T47D (cell line): ENCODE data around the gene PTPN11.

Experiments used
- DNase-seq, 2 experiments: peaks; one replicate each; pipeline versions ENCODE4 v3.0.0 to v3.0.0-alpha.2; 2011 to 2012; ENCODE audit warnings: low read depth in 1 of 2, low spot score in 1 of 2
- JUND ChIP-seq: IDR thresholded peaks from 2 replicates; pipeline ENCODE4 v1.6.1; 2012; ENCODE audit warnings: low read depth
- in situ Hi-C: cut with HindIII; loops from 2 replicates; pipeline ENCODE4 v1.10.0; 2016; ENCODE audit warnings: low sequenced_read_pairs, low pct_unique_long_range_greater_than_20kb

Gene PTPN11

GRCh38 chr12:112479413-112479812 is 60.7 kb downstream of the PTPN11 start:
- no peak for TF ChIP-seq JUND
- DNase-seq: no peak
- in situ Hi-C loops: no loop called here

GRCh38 chr12:112480931-112481330 is 62.2 kb downstream of the PTPN11 start:
- no peak for DNase-seq
- no peak for TF ChIP-seq JUND
- in situ Hi-C loops: no loop called here

- DNase-seq: no peak
- TF ChIP-seq JUND: no peak
- in situ Hi-C loops: no loop called here
Observed at GRCh38 chr12:112482733-112483132, 64.0 kb downstream of the PTPN11 start.

GRCh38 chr12:112486361-112486760 is 67.6 kb downstream of the PTPN11 start:
- in situ Hi-C loops: no loop called here

GRCh38 chr12:112488257-112488876 is 69.6 kb downstream of the PTPN11 start:
- no peak for TF ChIP-seq JUND
- in situ Hi-C loops: no loop called here
- no peak for DNase-seq

More at GRCh38 chr12:112486361-112486760, 67.6 kb downstream of the PTPN11 start:
- no peak for DNase-seq
- TF ChIP-seq JUND: no peak

- no peak for TF ChIP-seq JUND
- in situ Hi-C loops: no loop called here
- no peak for DNase-seq
Observed at GRCh38 chr12:112489456-112489855, 70.7 kb downstream of the PTPN11 start.

GRCh38 chr12:112496496-112496895 is 77.7 kb downstream of the PTPN11 start:
- TF ChIP-seq JUND: no peak
- in situ Hi-C loops: no loop called here
- DNase-seq: no peak

- DNase-seq: no peak
- no peak for TF ChIP-seq JUND
- in situ Hi-C loops: no loop called here
Observed at GRCh38 chr12:112498580-112498979, 79.8 kb downstream of the PTPN11 start.

- DNase-seq: no peak
- in situ Hi-C loops: no loop called here
Observed at GRCh38 chr12:112503512-112503911, 84.8 kb downstream of the PTPN11 start.

GRCh38 chr12:112506513-112507166 is 87.9 kb downstream of the PTPN11 start:
- in situ Hi-C loops: no loop called here
- DNase-seq: peak in 1 of 2 experiments; percentile 29
- TF ChIP-seq JUND: no peak

More at GRCh38 chr12:112503512-112503911, 84.8 kb downstream of the PTPN11 start:
- no peak for TF ChIP-seq JUND

- TF ChIP-seq JUND: no peak
- no peak for DNase-seq
- in situ Hi-C loops: no loop called here
Observed at GRCh38 chr12:112513471-112513870, 94.7 kb downstream of the PTPN11 start.

GRCh38 chr12:112514456-112514855 is 95.7 kb downstream of the PTPN11 start:
- in situ Hi-C loops: no loop called here
- no peak for TF ChIP-seq JUND
- no peak for DNase-seq

- in situ Hi-C loops: no loop called here
- no peak for TF ChIP-seq JUND
- DNase-seq: no peak
Observed at GRCh38 chr12:112514926-112515642, 96.3 kb downstream of the PTPN11 start.
